Measurements from ENCODE around the gene VCP.

VCP gene

GRCh38 chr9:35010351-35010958 is 62.0 kb downstream of the VCP start:
- Histone ChIP-seq H3K4me3 (ENCODE audit: low read depth, low read length) (no peak overlapping the region), H3K27me3 (replicated peaks) (no peaks in the 10 kb centered on the region), H3K27ac (no peak overlapping the region), H3K36me3 (replicated peaks) (peaks cover 5% of the 10 kb centered on the region)
- in situ Hi-C loops (cut with HindIII; ENCODE audit: low pct_ligation_motif_present, low sequenced_read_pairs): no loop called here
- DNase-seq: no peak
- no peak for TF ChIP-seq CTCF (IDR thresholded peaks at IDR 0.05; ENCODE audit: low read depth, low read length, missing control alignments)
